Osteoblast (primary cell): ENCODE measurements around the gene RPL13. TPM values are rescaled to one million over a fixed set of nuclear protein-coding genes. Genes with fewer than 3 reads are reported as not detected.
"Not testable (repeated sequence)": the region's sequence is repeated elsewhere in the genome, so short reads cannot be mapped to it uniquely, and the experiment has no call there.

ENCODE experiments used
- DNase-seq: peaks from one replicate; pipeline ENCODE4 v3.0.0; 2011; ENCODE audit warnings: low spot score, mixed read lengths; ENCODE audit not compliant: insufficient read length; ENCODE audit errors: missing footprints
- H2AFZ ChIP-seq: 2 replicates; pipeline ENCODE4 v1.6.0; 2011; ENCODE audit warnings: mild to moderate bottlenecking, low read length
- H3K27ac ChIP-seq: 2 replicates; pipeline ENCODE4 v1.5.1; 2011; ENCODE audit warnings: mild to moderate bottlenecking, low read depth, low read length, moderate library complexity
- H3K27me3 ChIP-seq: 2 replicates; pipeline ENCODE4 v1.6.0; 2012; ENCODE audit warnings: mild to moderate bottlenecking, control low read depth, inconsistent platforms, low read length, moderate library complexity; ENCODE audit not compliant: insufficient read depth
- H3K36me3 ChIP-seq: 2 replicates; pipeline ENCODE4 v1.5.1; 2011; ENCODE audit warnings: mild to moderate bottlenecking, low read length, control low read depth, moderate library complexity; ENCODE audit not compliant: insufficient read depth
- H3K4me1 ChIP-seq: 2 replicates; pipeline ENCODE4 v1.5.1; 2011; ENCODE audit warnings: mild to moderate bottlenecking, low read length, control low read depth, moderate library complexity; ENCODE audit not compliant: insufficient read depth
- H3K4me2 ChIP-seq: 2 replicates; pipeline ENCODE4 v1.6.0; 2011; ENCODE audit warnings: mild to moderate bottlenecking, low read length; ENCODE audit not compliant: insufficient read depth
- H3K4me3 ChIP-seq: fragments of 200-600 bp; sonication (generic); 3 replicates; pipeline ENCODE4 v1.5.1; 2012; ENCODE audit warnings: mild to moderate bottlenecking, low read length, inconsistent platforms; ENCODE audit not compliant: insufficient read depth
- H3K79me2 ChIP-seq: 2 replicates; pipeline ENCODE4 v1.6.0; 2012; ENCODE audit warnings: mild to moderate bottlenecking, low read length, control low read depth, inconsistent platforms; ENCODE audit not compliant: insufficient read depth
- H3K9me3 ChIP-seq: 2 replicates; pipeline ENCODE4 v1.5.1; 2011; ENCODE audit warnings: low read depth, low read length, control low read depth
- H4K20me1 ChIP-seq: 2 replicates; pipeline ENCODE4 v1.6.0; 2012; ENCODE audit warnings: mild to moderate bottlenecking, low read length, control low read depth; ENCODE audit not compliant: insufficient read depth
- total RNA-seq: library from RNA; depleted of rRNA; stranded (reverse); fragments of >200 nt; gene quantifications from 2 replicates; pipeline ENCODE4 v1.2.3, GENCODE V29; 2012
- TF ChIP-seq, protein P1 (sequence below): IDR thresholded peaks from 2 replicates; pipeline ENCODE4 v1.5.1; 2011; ENCODE audit warnings: mild to moderate bottlenecking, low read depth, low read length, moderate library complexity; ENCODE audit errors: extremely low read depth

The RPL13 gene
- total RNA-seq, 1 donor: 2,112 TPM

DNA sequence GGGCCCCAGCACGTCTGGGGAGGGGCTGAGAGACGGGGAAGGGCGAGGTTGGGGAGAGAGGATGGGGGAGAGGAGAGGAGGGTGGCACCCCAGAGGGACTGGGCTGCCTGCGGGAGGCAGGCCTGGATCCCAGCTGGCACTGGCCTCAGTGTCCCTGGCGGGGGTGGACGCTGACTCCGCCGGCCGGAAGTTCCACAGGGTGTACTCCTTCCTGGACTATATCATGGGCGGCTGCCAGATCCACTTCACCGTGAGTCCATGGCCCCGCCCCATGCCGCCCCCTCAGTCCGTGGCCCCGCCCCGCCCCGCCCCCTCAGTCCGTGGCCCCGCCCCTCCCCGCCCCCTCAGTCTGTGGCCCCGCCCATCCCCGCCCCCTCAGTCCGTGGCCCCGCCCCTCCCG, 26.4 kb downstream of the RPL13 start:
- H3K9me3 ChIP-seq: no peaks in the 10 kb centered on the region
- peak overlapping the region; percentile 63 for H3K27ac ChIP-seq
- H3K4me1 ChIP-seq: peaks cover 22% of the 10 kb centered on the region
- TF ChIP-seq, protein P1, sequence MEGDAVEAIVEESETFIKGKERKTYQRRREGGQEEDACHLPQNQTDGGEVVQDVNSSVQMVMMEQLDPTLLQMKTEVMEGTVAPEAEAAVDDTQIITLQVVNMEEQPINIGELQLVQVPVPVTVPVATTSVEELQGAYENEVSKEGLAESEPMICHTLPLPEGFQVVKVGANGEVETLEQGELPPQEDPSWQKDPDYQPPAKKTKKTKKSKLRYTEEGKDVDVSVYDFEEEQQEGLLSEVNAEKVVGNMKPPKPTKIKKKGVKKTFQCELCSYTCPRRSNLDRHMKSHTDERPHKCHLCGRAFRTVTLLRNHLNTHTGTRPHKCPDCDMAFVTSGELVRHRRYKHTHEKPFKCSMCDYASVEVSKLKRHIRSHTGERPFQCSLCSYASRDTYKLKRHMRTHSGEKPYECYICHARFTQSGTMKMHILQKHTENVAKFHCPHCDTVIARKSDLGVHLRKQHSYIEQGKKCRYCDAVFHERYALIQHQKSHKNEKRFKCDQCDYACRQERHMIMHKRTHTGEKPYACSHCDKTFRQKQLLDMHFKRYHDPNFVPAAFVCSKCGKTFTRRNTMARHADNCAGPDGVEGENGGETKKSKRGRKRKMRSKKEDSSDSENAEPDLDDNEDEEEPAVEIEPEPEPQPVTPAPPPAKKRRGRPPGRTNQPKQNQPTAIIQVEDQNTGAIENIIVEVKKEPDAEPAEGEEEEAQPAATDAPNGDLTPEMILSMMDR: no peak
- H4K20me1 ChIP-seq: no peaks in the 10 kb centered on the region
- H3K4me3 ChIP-seq: no peak overlapping the region
- peak overlapping the region; percentile 22 for H2AFZ ChIP-seq
- H3K36me3 ChIP-seq: no peaks in the 10 kb centered on the region
- no peak overlapping the region for H3K4me2 ChIP-seq
- no peaks in the 10 kb centered on the region for H3K27me3 ChIP-seq
- H3K79me2 ChIP-seq: peaks cover 6% of the 10 kb centered on the region
- DNase-seq: peak; percentile 97

- H3K27ac ChIP-seq, H4K20me1 ChIP-seq, H3K27me3 ChIP-seq, H3K4me3 ChIP-seq, DNase-seq, H3K4me2 ChIP-seq, H2AFZ ChIP-seq, H3K36me3 ChIP-seq, H3K9me3 ChIP-seq, H3K79me2 ChIP-seq: not testable (repeated sequence)
- H3K4me1 ChIP-seq: peaks cover 14% of the 10 kb centered on the region
These were observed 27.2 kb downstream of the RPL13 start for GRCh38 chr16:89587676-89588075.

DNA sequence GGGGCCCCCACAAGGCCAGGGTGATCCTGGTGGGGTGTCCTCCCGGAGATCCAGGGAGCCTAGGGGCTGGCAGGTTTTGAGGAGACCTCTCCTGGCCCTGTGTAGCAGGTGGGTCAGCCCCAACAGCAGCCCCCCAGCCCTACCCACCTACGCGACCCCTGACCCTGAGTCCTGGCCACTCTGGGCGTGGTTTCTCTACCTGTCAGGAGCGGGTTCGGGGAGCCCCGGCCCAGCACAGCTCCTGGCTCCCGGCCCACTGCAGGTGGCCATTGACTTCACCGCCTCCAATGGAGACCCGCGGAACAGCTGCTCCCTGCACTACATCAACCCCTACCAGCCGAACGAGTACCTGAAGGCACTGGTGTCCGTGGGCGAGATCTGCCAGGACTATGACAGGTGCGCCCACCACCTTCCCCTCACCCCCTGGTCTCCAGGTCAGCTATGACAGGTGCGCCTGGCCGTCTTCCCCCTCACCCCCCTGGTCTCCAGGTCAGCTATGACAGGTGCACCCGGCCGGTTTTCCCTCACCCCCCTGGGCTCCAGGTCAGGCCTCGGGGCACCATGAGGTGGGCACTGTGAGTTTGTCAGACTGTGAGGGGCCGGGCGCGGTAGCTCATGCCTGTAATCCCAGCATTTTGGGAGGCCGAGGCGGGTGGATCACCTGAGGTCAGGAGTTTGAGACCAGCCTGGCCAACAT, 28.1 kb downstream of the RPL13 start:
- H3K9me3 ChIP-seq: no peaks in the 10 kb centered on the region
- no peaks in the 10 kb centered on the region for H4K20me1 ChIP-seq
- DNase-seq: no peak
- H3K27ac ChIP-seq: no peak overlapping the region
- H3K4me1 ChIP-seq: peaks cover 14% of the 10 kb centered on the region
- no peak overlapping the region for H3K4me3 ChIP-seq
- no peaks in the 10 kb centered on the region for H3K36me3 ChIP-seq
- no peak overlapping the region for H2AFZ ChIP-seq
- no peaks in the 10 kb centered on the region for H3K27me3 ChIP-seq
- H3K4me2 ChIP-seq: no peak overlapping the region
- no peaks in the 10 kb centered on the region for H3K79me2 ChIP-seq
- TF ChIP-seq, protein P1: no peak

- no peak for DNase-seq
- Histone ChIP-seq H3K9me3 (no peaks in the 10 kb centered on the region), H3K4me2 (no peak overlapping the region), H4K20me1 (no peaks in the 10 kb centered on the region), H3K27me3 (no peaks in the 10 kb centered on the region), H3K4me3 (no peak overlapping the region), H3K36me3 (no peaks in the 10 kb centered on the region), H2AFZ (no peak overlapping the region), H3K79me2 (no peaks in the 10 kb centered on the region), H3K4me1 (peaks cover 14% of the 10 kb centered on the region), H3K27ac (no peak overlapping the region)
- TF ChIP-seq, protein P1: no peak
These were observed 28.9 kb downstream of the RPL13 start for GRCh38 chr16:89589241-89589926.
